ENCODE results near the gene SETBP1.

Gene SETBP1

GRCh38 chr18:44915213-44915612 lies 234.5 kb downstream of the SETBP1 start:
- DNase-seq: no peak

DNA sequence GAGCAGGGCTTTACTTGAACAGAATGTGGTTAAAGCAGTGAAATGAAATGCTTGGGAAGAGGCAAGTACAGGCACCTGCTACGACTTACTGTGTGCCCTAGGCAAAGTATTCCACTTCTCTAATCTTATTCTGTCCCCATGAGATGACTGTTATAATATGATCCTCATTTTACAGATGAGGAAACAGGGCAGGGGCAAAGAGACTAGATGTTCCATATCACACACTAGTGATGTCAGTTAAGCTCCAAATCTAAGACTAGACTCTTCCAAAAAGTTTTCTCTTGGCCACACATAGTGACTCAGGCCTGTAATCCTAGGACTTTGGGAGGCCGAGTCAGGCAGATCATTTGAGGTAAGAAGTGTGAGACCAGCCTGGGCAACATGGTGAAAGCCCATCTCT lies 235.0 kb downstream of the SETBP1 start:
- DNase-seq: no peak

DNA sequence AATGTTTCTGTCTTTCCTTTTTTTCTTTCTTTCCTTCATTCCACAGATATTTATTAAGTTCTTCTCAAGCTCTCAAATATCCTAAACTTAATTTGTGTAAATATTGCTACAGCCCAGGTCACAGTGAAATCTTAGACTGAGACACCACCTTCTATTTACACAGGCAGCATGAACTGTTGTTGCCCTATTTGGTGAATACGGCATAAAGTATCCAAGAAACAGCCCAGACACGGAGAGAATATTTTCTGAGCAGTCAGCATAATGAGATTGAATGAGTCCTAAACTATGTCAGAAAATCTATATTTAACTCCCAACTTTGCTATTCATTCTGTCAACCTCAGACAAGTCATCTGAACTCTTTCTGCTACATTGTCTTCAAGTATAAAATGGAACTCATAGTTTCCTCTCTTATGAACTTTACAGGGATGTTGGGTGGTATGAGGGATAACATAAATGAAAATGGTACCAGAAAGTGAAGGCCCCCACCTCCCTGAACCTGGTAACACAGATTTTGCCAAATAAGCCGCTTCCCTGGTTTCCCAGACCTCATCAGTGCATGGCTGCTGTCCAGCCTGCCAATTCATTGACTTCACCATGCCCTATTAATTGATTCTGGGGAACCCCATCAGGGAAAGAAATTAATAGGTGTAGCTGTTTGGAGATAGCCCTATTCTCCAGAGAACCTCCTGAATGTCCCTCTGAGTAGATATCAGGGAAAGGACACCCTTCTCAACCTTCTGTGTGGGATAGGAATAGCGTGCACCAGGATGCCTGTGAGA lies 235.9 kb downstream of the SETBP1 start:
- DNase-seq: no peak

DNA sequence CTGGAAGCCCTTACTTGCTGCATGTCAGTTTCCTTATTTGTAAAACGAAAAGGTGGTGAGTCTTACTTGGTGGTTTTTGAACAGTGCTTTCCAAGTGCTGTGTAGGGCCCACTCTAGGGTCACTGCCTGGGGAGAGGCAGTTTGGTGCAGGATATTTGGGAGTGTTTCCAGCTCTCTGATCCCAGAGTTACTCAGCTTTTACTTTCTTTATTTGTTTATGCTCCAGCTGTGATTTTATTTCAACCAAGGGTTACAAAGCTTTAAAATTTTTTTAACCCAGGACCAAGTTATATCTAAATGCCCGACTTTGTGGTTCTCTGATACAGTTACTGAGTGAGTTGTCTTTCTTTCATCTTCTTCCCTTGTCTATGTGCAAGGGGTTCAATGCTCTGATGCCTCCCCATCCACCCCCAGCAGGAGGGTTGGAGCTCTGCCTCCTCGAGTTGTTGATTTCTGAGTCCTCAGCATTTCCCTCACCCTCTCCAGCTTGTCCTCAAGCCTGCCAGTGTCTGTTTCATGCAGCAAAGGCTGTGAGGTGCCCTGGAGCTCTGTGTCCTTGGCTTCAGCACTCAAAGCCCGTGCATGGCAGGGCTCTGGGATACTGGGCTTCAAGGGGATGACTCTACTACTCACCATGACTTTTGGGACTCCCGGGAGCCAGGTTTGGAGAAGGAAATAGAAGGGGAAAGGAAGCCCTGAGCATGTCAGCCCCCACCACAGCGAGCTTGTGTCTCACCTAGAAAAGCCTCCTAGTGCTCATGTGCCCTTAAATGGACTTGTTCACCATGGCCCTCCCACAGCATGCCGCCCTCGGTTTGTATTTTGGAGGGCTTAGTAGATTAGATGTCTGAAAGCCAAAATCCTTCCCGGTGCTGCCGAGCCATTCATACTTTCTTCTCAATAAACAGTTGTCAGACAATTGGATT lies 236.8 kb downstream of the SETBP1 start:
- DNase-seq: peak; percentile 14

GRCh38 chr18:44918142-44918476 lies 237.4 kb downstream of the SETBP1 start:
- DNase-seq: no peak

DNA sequence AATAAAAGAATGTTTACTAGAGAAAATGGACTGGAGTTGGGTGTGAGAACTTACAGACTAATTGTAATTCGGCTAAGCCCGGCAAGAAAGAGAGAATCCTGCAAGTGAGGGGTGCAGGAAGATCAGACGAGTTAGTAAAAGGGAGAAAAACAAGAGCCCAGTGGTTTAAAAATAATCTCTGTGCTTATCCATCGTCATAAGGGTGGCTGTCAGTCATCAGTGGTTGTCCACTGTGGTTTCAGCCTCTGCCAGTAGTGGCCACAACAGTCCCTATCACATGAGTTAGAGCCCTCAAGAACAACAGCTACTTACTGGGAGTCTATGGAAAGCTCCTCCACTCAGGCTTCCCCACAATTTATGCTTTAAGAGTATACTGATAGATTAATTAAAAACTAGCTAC lies 239.8 kb downstream of the SETBP1 start:
- DNase-seq: no peak

- DNase-seq: no peak
Measured at GRCh38 chr18:44921974-44922373, 241.3 kb downstream of the SETBP1 start.

DNA sequence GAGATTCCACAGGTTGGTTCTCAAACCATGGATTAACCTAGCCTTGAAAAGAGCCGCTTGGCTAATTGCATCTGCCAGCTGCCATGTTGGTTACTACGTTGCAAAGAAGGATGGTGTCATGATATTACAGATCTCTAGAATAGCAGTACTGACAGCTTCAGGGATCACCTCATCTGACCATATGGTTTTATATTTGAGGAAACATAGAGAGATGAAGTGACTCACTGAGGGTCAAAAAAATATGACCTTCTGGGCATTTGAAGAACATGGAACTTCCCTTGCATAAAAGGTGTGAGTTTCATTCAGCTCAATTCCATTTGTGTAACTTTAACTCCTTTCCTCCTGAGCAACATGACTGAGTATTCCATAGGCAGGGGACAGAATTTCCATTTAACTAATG lies 242.3 kb downstream of the SETBP1 start:
- DNase-seq: no peak

DNA sequence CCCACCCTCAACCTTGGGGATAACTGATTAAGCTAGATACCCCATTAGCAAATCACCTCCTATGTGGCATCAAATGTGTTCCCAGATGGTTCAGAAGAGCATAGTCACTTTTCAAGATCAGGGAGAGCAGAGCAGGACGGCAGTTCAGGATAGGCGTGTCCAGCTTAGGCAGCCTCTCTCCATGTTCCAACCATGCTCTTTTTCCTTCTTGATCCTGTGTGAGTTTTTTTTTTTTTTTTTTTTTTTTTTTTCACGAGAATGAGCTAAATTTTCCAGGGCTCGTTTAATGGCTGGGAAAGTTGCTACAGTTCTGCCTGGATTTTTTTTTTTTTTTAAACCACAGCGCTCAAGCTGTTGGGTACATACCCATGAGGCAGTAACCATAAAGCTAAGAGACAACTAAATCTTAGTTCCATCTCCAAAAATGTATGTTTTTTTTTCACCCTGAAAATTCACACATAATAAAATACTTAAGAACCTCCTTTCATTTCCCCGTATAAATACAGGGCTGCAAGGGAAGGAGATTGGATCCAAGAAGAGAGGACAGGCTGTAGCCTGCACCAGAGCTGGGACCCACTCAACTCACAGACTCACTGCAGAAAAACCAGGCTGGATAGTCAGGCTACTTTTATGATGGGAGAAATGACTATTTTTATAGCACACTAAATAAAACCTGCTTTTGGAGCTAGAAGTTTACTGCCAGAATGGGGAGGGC lies 244.3 kb downstream of the SETBP1 start:
- DNase-seq: no peak

DNA sequence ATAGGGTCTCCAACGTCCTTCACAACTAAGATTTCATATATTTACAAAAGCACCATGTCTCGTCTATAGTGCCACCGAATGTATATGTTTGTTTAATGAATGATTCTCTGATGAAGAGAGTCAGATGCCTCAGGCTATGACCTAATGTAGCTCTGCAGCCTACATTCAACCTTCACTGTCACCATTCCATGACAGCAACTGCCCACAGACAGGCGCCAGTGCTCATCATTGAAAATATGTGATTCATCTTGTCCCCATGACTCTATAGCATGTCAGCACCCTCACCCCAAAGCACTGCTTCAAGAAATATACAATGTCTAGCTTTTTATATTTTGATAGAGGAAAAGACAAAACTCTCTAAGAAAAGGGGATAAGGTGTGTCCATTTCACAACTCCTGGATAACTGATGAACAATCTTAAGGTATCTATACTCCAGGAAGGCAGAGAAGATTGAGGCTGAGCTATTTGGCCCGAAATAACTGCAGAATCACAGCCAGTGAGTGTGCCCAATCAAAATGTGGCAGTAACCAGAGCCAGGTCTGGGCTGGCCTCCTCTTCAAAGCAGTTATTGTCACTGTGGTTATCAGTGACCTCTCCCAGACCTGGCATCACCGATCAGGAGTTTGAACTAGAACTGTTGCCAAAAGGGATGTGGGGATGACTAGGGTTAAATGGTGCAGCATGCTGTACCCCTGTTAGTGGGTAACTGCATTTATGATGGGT lies 246.6 kb downstream of the SETBP1 start:
- no peak for DNase-seq

DNA sequence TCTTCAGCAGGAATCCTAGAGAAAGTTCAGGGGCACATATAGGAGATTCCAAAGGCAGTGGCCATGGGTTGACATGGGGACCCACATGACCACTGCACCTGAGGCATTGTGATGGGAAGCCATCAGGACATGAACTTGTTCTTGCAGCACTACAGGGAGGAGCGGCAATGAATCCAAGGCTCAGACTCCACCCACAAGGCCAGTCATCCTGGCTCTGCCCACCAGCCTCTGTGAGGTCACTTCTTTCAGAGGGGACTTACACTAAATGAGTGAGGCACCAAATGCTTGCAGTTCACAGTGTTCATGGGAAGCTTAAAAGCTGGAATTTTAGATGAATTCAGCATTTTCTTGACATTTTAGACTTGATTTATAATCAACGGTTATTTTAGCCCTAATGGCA lies 254.2 kb downstream of the SETBP1 start:
- DNase-seq: no peak

GRCh38 chr18:44935455-44935854 lies 254.8 kb downstream of the SETBP1 start:
- no peak for DNase-seq

GRCh38 chr18:44936485-44936884 lies 255.8 kb downstream of the SETBP1 start:
- no peak for DNase-seq

DNA sequence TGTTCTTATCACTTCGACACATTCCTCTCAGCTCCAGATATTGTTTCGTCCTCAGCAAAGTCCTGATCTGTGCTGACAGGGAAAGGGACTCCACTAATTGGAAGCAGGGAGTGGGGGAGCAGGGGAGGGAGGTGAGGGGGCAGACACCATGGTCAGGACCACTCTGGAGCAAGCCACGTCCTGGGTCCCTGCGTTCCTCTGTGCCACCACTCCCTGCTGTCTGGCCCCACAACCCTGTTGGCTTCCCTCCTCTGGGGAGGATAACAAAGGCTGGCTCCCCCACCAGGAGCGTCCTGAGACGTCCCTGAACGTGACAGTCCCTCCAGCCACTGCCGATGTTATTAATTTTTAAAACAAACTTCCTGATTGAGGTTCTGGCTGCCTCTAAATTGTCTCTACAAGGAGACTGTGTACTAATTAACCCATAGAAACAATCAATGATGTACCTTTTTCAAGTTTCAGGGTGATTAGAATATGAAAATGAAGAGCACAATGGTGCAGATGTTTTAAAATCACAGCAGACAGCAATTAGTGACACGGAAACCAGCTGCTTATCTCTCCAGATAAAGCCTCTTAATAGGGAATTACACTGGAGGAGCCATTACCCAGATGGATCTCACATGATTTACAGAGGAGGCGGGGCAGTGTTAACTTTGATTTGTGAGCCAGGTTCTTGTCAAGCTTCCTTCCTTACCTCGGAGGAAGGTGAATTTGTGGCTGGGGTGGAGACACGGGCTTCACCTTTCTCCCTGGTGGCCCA lies 257.5 kb downstream of the SETBP1 start:
- peak; percentile 50 for DNase-seq

DNA sequence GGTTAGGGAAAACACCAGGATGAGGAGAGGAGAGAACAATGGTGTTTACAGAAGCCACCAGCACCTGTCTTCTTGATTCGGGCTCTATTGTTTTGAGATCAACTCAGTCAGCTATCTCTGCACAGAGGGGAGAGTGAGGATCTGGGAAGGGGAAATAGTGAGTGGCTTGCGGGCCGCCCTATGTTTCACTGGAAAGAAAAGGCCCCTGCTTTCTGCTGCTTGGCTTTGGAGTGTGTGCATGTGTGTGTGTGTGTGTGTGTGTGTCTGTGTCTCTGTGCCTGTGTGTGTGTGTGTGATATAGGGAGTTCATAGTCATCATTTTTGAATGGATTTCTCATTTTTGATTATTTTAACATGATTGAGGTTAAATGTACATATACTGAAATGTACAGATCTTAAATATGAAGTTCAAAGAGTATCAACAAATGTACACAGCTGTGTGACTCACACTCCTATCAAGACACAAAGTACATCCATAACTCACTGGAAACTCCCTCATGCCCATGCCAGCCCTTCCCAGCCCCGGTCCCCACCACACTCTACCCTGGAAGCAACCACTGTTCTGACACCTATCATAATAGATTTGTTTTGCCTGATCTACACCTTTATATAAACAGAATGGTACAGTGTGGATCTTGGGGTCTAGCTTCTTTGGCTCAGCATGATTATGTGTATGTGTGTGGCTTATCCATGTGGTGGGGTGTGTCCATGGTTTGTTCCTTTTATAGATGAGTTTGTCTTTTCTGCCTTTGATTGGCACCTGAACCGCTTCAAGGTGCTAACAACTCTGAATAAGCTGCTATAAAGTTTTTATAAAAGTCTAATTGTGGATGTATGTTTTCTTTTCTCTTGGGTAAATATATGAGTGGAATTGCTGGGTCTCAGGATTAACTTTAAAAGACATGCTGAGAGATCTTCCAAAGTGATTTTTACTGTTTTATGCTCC lies 258.3 kb downstream of the SETBP1 start:
- peak; percentile 89 for DNase-seq

DNA sequence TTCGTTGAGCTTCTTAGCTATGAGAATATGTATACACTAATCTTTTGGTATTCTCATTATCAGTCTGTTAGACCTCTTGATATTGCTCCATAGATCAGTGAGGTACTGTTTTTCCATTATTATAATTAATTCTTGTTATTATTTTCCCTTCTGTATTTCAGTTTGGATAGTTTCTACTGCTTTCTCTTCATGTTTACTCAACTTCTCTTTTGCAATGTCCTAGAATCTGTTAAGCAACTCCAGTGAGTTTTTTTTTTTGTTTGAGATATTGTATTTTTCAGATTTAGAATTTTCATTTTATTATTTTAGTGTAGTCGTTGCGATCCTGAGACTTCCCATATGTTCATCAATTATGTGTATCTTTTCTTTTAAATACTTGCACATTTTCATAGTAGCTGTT lies 260.8 kb downstream of the SETBP1 start:
- DNase-seq: no peak

DNA sequence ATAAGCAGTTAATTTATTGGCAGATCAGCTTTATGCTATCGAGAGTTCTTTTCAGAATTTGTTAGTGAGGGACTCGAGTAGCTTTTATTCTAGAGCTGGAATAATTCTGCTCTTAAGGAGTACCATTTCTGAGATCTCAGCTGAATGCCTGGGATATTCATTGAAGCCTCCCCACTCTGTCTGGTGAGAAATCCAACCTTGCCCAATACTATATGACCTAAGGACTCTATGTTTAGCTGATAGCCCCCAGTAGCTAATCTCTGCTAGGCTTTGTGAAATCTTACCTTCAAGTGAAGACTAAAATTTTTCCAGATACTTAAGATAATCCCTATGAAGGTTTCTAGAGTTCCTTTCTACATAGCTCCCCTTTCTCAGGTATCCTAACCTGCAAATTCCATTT lies 261.4 kb downstream of the SETBP1 start:
- DNase-seq: no peak

DNA sequence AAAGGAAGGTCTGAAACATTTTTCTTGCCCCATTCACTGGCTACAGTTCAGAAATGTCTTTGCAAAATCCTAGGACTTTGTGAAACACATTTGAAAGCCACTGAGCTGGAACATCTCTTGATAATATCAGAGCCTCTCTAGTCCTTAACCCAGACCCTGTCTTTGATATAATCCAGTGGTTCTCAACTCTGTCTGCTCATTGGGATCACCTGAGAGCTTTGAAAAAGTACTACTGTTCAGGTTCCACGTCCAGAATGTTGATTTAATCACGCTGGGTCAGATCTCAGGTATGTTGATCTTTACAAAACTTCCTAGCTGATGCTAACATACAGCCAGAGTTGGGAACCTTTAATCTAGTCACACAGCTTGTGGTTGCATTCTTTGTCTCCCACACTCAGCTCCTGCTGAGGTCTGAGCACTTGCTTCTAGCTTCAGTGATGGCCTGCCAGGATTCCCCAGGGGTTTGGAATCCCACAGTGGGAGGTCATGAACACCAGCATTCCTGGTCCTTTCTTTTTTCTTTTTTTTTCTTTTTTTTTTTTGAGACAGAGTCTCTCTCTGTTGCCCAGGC lies 262.7 kb downstream of the SETBP1 start:
- DNase-seq: peak; percentile 54

GRCh38 chr18:44944461-44944860 lies 263.8 kb downstream of the SETBP1 start:
- no peak for DNase-seq

- DNase-seq: peak; percentile 88
Measured at GRCh38 chr18:44945888-44946401, 265.3 kb downstream of the SETBP1 start.

Data from NCI-H345 (cell line).